SK-N-SH (cell line): Measurements from ENCODE around the gene INPP5K.

Experiments
- RCOR1 ChIP-seq: fragments of 150-350 bp; IDR thresholded peaks from 2 replicates; pipeline ENCODE4 v1.6.1; 2017; ENCODE audit warnings: antibody characterized with exemption, low read length
- USF2 ChIP-seq: fragments of 150-350 bp; IDR thresholded peaks from 2 replicates; pipeline ENCODE4 v1.6.1; 2017; ENCODE audit warnings: antibody characterized with exemption, low read length, low read depth, borderline replicate concordance

- TF ChIP-seq RCOR1 (no peak), USF2 (no peak)
These were observed 31.6 kb downstream of the INPP5K start for GRCh38 chr17:1484676-1485422.
